Stimulated activated effector memory CD8-positive, alpha-beta T cell treated with anti-CD3 and anti-CD28 coated beads, Interleukin-12 subunit alpha, Interleukin-12 subunit beta, amount 100 ng/mL, for 72 hours (primary cell): ENCODE measurements around the gene TBX21.

ENCODE experiments used
- ATAC-seq: fragments of 150-1000 bp; cut with Tn5 transposase; 2 replicates; pipeline ENCODE4 v1.10.0; 2021
- DNase-seq, 2 donors: peaks; one replicate each; pipeline ENCODE4 v3.0.0; 2021 to 2022; ENCODE audit warnings: low spot score in 2 of 2
- H3K27ac Mint-ChIP-seq: one replicate; pipeline ENCODE4 v1.8.0; 2022; ENCODE audit warnings: mild to moderate bottlenecking, mixed read lengths
- H3K36me3 Mint-ChIP-seq: one replicate; pipeline ENCODE4 v1.8.0; 2022; ENCODE audit warnings: mild to moderate bottlenecking, mixed read lengths
- H3K4me1 Mint-ChIP-seq: one replicate; pipeline ENCODE4 v1.8.0; 2022; ENCODE audit warnings: mixed read lengths
- H3K4me3 Mint-ChIP-seq: one replicate; pipeline ENCODE4 v1.8.0; 2022; ENCODE audit warnings: mild to moderate bottlenecking, mixed read lengths
- H3K9me3 Mint-ChIP-seq: one replicate; pipeline ENCODE4 v1.8.0; 2022; ENCODE audit warnings: mixed read lengths

The TBX21 gene

GRCh38 chr17:47789611-47790561 is 56.9 kb downstream of the TBX21 start:
- Mint-ChIP-seq H3K36me3 (peaks cover 7% of the 10 kb centered on the region), H3K4me1 (peaks cover 10% of the 10 kb centered on the region), H3K4me3 (peak overlapping the region; percentile 79), H3K9me3 (no peaks in the 10 kb centered on the region), H3K27ac (no peak overlapping the region)
- ATAC-seq = peak; percentile 97
- DNase-seq = peak; percentile 56 to 79

- ATAC-seq (peak; percentile 41), DNase-seq (no peak)
- H3K36me3 Mint-ChIP-seq = peaks cover 7% of the 10 kb centered on the region
- H3K4me1 Mint-ChIP-seq = peaks cover 10% of the 10 kb centered on the region
- no peaks in the 10 kb centered on the region for H3K9me3 Mint-ChIP-seq
- no peak overlapping the region for H3K27ac Mint-ChIP-seq
- peak overlapping the region; percentile 79 for H3K4me3 Mint-ChIP-seq
Measured at GRCh38 chr17:47791025-47791424, 58.0 kb downstream of the TBX21 start.

GRCh38 chr17:47792457-47792856 is 59.4 kb downstream of the TBX21 start:
- DNase-seq (no peak), ATAC-seq (no peak)
- H3K27ac Mint-ChIP-seq = no peak overlapping the region
- H3K4me3 Mint-ChIP-seq = no peak overlapping the region
- no peaks in the 10 kb centered on the region for H3K9me3 Mint-ChIP-seq
- H3K4me1 Mint-ChIP-seq = peaks cover 10% of the 10 kb centered on the region
- peaks cover 7% of the 10 kb centered on the region for H3K36me3 Mint-ChIP-seq

GRCh38 chr17:47792979-47793378 is 59.9 kb downstream of the TBX21 start:
- H3K4me1 Mint-ChIP-seq = peaks cover 10% of the 10 kb centered on the region
- H3K4me3 Mint-ChIP-seq = no peak overlapping the region
- ATAC-seq = no peak
- H3K9me3 Mint-ChIP-seq = no peaks in the 10 kb centered on the region
- DNase-seq = no peak
- peaks cover 7% of the 10 kb centered on the region for H3K36me3 Mint-ChIP-seq
- no peak overlapping the region for H3K27ac Mint-ChIP-seq
